ENCODE measurements around the gene CLDN20.
A peak's percentile ranks its signal among the peaks of the same experiment; 100 is the strongest.
"Not testable (repeated sequence)": the region's sequence is repeated elsewhere in the genome, so short reads cannot be mapped to it uniquely, and the experiment has no call there.

Gene CLDN20

DNA sequence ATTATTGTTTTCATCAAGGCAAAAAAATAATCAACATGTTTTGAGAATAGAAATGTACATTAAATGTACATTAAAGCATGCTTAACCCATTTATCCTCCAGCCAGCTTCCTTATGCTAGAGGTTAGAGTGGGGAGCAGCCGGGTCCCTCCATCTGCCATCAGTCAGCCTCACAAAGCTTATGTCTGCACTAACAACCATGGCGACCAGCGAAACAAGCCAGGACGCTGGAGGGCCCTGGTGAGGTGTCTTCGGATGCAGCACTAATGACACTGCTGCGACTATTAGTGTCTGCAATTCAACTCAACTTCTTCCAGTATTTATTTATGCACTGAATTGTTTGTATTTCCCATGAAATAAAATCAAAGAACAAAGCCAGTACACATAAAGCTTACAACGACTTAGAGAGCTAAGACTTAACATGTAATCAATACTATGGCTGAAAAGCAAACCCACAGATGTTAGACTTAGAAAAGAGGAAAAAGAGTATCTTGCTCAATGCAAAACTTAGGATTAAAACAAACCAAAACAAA, 6.8 kb downstream of the CLDN20 start:
- no peak for DNase-seq (ENCODE audit: low spot score)

DNA sequence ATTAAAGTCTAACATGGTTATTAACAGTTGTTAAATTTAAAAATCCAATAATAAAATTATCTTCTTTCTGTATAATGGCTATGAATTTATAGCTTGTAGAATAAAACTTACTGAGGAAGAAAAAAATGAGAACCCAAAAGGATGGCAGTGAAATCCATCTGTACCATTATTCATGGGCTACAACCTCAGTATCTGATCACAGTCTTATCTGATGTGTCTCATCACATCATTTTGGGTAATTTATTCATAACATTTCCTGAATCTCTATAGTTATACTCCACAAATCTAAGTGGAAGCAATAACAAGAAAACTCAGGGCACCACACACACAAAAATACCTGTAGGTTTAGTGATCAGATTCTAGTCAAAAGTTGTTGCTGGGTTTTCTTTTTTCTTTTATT, 7.3 kb downstream of the CLDN20 start:
- DNase-seq (ENCODE audit: low spot score), result no peak

DNA sequence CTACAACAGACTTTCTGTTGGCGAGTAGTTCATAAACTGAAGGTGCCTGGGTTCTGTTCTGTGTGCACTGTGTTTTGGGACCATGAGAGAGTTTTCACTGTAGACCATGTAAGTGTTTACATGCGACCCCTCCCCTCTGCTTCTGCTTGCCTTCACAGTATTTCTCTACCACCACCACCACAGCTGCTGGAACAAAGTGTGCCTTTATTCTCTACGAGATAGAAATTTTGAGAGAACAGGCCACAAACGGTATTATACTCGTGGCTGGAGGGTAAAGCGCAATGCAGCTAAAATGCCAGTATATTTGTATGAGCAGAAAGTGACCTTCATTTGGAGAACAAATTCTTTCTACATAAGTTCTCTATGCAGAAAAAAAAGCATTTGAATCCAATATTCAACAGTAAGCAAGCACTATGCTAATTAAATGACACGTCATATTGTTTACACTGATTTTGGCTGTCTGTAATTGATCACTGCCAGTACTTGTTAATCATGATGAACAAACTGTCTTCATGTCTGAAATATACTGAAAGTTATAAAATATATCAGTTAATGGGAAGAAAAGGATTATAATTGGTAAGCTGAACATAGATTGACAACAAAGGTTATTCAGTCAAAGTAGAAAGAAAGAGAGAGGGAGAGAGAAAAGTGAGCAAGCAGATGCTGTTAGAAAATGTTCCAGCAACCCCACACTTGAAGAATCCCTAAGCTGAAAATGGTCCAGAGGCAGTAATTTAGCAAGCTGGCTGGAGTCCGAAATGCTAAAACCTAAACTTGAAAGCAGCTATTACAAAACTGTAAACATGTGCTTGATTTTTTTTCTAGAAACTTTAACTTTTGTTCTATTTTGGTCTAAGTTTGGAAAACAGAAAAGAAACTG, 8.8 kb downstream of the CLDN20 start:
- DNase-seq (ENCODE audit: low spot score), result no peak

DNA sequence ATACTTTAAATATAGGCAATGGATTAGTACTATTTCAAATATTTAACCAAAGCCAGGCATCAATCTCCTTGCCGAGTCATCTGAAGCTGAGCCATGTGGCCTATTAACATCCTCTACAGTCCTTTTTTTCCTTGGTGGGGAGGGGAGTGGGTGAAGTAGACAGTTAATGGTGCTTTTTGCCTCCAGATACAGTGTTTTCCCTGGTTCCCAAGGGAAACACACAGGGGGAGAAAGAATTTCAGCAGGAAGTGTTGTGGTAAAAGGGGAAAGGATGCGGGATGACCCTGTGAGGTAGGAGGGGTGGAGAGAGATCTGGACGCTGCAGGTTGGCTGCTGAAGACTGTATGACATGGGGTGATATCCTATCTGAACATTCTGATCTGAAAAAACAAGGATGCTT, 9.6 kb downstream of the CLDN20 start:
- peak; percentile 15 for DNase-seq (ENCODE audit: low spot score)

DNA sequence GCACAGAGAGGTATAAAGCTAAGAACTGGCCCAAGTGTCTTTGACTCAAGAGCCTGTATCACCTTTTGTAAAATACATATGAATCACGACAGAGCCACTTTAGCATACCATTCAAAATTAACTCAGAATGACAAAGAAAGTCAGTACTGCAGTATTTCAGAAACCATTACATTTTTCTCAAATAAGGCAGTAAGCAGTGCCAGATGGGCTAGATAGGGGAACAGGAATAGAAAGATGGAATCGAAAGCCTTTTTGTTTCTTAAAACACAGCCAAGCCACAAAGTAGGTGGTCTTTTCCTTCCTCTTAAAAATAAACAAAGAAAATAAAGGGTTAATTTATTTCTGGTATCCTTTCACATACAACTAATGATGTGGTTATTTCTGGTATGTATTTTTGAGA, 10.3 kb downstream of the CLDN20 start:
- no peak for DNase-seq (ENCODE audit: low spot score)

DNA sequence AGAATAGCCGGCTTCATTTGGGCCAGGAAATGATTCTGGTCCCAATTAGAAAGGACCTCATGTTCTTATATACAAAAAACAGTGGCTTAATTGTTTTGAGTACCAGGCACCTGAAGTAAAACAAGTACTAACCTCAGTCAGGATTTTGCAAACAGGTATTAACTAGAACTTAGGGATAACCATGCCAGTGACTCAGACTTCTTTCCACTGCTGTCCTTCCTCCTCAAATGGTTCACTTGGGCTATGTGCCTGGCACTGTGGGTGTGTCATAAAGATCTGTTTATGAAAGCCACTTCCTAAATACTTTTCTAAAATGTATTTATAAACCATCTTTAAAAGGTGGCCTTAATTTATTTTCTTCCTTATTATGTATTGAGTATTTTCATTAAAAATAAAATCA, 10.7 kb downstream of the CLDN20 start:
- peak; percentile 26 for DNase-seq (ENCODE audit: low spot score)

DNA sequence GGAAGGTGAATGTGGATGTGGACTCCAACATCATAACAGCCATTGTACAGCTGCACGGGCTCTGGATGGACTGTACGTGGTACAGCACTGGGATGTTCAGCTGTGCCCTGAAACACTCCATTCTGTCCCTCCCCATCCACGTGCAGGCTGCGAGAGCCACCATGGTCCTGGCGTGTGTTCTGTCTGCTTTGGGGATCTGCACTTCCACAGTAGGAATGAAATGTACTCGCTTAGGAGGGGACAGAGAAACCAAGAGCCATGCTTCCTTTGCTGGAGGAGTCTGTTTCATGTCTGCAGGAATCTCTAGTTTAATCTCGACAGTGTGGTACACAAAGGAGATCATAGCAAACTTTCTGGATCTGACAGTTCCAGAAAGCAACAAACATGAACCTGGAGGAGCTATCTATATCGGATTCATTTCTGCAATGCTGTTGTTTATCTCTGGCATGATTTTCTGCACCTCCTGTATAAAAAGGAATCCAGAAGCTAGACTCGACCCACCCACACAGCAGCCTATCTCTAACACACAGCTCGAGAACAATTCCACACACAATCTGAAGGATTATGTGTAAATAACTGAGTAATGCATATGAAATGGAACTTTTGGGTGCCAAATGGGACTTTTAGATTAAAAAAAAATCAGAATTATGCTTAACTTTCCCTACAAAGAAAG, 12.1 kb downstream of the CLDN20 start:
- DNase-seq (ENCODE audit: low spot score), result peak; percentile 13

DNA sequence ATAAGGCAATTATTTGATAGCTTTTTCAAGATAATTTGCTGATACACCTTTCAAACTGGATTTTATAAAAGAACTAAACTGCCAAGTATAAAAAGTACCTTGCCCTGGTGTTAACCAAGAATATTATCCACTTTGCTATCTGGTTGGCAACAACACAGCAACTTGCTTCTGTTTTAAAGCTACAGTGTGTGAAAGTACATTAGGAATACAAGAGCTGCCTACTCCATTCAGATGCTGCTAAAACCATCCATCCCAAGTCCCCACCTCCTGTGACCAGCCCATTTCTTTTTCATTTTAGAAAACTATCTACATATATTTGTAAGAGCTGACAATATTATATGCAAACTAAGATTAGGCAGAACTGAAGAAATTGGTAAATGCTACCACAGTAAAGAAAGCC, 12.8 kb downstream of the CLDN20 start:
- no peak for DNase-seq (ENCODE audit: low spot score)

DNA sequence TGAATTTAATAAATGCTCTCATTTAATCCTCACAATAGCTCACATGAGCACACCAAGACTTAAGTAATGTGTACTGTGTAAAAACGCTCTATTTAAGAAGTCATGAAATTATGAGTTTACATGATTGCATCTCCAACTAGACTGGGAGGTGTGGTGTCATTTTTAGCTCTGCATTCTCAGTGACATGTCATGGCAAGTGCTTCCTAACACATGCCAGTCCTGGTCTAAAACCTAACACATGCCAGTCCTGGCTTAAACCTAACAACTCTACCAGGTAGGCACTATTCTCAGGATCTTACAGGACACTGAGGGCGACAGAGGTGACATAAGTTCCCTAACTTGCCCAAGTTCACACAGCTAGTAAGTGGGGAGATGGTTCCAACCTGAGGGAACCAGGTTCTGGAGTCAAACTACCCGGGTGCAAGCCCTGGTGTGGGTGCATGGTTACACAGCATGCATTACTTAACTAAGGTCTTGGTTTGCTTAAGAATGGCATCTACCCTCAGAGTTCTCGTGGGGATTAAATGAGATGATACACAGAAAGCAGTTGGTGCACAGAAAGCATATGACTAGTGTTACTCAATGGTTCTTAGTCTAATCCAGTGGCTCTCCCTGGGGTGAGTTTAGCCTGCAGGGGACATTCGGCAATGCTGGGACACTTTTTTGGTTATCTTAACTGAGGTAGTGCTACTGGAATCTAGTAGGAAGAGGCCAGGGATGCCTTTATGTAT, 14.7 kb downstream of the CLDN20 start:
- no peak for DNase-seq (ENCODE audit: low spot score)

DNA sequence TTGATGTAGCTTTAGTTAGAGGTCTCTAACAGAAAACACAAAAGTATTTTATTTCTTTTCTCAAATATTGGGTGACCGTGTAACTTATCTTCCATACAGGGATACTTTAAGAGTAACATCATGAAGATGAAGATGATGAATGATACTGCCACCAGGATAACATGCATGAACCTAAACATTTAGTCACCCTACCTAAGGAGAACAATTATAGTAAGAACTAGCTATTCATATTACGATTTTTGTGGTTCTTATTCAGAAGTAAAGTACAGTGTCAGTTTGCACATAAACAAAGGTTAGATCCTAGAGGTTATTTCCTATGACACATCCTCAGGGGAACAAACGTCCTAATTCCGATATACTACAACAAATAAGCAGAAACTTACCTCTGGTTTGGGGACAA, 21.0 kb downstream of the CLDN20 start:
- DNase-seq (ENCODE audit: low spot score), result no peak

DNA sequence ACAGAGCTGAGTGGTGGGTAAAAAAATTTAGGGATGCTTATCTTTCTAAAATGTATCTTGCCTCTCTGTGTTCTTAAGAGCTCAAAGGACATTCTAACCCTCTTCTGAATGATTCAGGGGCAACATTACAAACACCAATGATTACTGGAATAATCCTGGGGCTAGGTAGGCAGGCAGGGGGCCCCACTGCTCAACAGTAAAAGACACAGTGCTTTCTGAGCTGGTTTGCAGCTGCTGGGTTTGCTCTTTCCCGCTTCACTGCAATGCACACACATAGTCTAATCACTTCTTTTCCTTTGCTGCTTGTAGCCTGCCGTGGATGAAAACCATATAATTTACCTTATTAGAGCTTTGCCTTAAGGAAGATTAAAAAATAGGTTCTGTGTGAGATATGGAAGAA, 23.9 kb downstream of the CLDN20 start:
- no peak for DNase-seq (ENCODE audit: low spot score)

DNA sequence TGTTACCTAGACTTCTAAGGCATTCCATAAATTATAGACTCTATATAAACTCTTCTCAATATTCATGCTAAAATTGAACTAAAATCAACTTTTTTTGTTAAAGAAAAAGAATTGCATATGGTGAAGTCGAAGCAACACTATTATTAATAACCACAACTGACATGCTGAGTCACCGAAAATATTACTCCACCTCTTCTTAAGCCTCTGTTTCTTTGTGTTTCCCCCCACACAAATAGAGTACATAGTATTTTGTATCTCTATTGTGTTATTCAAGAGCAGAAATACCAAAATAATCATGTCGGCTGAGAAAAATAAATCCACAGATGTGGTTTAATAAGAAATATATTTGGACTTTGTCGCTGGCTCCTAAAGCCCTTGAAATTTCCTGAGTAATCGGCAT, 26.7 kb downstream of the CLDN20 start:
- no peak for DNase-seq (ENCODE audit: low spot score)

DNA sequence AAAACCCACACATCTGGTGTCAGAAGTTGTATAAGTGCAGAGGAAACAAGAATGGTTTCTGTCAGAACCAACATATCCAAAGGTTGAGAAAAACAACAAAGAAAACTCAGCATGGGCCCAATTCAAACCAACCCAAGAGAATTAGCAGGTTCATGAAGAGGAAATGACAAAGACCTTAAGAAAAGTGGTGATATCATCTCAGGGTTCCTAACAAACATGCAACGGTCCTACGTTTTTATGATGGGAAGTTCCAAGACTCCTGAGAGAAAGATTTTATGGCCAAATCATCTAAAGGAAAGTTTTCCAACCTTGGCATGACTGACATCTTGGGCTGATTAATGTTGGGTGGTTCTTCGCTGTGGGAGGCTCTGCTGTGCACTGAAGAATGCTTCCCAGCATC, 27.5 kb downstream of the CLDN20 start:
- no peak for DNase-seq (ENCODE audit: low spot score)

DNA sequence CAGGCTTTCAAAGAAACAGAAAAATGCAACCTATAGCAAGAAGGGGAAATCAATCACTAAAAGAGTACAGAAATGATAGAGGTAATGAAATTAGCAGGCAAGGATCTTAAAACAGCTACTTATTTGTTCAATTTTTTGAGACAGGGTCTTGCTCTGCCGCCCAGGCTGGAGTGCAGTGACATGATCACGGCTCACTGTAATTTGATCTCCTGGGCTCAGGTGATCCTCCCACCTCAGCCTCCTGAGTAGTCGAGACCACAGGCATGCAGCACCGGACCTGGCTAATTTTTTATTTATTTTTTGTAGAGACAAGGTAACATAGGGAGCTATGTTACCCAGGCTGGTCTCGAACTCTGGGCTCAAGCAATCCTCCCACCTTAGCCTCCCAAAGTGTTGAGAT, 28.9 kb downstream of the CLDN20 start:
- DNase-seq (ENCODE audit: low spot score), result no peak

DNA sequence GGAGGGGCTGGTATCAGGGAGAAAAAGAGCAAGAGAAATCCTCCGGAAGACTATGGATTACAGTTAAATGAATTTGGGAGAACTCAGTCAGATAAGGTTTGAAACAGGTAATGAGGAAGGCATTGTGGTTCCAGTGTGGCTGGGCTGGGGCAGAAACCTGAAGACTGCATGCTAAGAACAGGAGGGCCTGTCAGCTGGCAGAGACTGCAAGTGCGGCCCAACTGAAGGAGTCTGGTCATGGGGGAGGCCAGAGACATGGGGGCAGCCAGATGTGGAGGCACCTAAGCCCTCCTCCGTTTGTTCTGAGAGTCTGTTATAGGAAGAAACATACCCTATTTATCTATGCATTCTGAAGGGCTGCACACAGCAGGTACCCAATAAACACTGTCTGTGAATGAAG, 33.9 kb downstream of the CLDN20 start:
- DNase-seq (ENCODE audit: low spot score), result no peak

DNA sequence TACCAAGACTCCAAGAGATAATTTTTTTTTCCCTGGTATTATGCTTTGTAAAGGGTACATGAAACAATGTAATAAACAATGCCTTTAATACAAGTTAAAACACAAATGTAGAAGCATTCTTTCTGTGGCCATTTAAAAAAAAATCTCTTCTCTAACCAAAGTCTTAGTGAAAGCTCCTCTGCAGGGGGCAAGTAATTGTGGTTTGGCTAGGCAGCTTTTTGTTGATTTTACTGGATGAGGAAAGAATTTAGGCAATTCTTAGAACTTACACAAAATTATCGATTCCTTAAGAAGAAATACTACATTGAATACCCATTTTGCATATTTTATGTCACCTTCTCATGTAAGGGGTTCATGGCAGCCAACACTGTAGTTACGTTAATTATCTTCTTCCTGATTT, 38.1 kb downstream of the CLDN20 start:
- DNase-seq (ENCODE audit: low spot score), result no peak

DNA sequence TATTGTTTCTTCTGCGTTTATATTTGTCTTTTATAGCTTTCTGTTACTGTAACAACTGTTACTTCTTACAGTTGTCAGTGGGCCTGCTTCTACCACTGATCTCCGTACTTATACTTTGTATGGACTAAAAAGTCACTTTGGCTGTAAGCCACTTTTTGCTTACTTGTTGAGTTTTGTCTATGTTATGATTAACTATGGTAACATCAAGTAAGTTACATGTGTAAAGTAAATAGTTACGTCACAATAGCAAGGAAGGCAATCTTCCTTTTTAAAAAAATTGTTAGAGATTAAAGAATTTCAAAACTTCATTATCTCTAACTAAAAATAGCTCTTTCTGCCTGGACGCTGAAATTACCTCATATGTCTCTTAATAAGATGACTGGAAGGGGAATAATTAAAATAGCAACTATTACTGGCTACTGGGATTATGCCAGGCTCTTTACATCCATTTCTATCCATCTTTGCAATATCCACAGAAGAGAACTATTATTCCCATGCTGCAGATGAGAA, 39.6 kb downstream of the CLDN20 start:
- no peak for DNase-seq (ENCODE audit: low spot score)

DNA sequence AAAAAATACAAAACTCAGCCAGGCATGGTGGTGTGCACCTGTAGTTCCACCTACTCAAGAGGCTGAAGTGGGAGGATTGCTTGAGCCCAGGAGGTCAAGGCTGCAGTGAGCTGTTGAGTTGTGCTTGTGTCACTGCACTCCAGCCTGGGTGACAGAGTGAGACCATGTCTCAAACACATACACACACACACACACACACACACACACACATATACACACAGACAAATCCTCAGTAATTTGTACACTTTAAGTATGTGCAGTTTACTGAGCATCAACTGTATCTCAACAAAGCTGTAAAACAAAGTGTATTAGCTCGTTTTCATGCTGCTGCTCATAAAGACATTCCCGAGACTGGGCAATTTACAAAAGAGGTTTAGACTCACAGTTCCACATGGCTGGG, 43.1 kb downstream of the CLDN20 start:
- DNase-seq (ENCODE audit: low spot score), result no peak

DNA sequence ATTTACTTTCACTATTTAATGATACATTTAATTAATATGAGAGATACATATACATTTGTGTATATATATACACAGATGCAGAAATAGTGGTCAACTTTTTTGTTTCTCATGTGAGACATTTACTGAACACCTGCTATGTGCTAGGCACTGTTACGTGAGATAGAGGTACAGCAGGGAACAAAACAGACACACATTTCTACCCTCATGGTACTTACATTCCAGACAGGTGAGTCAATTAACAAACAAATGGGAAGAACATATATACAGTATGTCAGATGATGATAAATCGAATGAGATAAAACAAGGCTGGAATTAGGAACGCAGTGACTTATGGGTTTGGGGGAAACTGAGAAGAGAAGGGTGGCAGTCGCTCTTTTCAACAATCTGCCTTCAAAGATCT, 45.3 kb downstream of the CLDN20 start:
- DNase-seq (ENCODE audit: low spot score), result no peak

DNA sequence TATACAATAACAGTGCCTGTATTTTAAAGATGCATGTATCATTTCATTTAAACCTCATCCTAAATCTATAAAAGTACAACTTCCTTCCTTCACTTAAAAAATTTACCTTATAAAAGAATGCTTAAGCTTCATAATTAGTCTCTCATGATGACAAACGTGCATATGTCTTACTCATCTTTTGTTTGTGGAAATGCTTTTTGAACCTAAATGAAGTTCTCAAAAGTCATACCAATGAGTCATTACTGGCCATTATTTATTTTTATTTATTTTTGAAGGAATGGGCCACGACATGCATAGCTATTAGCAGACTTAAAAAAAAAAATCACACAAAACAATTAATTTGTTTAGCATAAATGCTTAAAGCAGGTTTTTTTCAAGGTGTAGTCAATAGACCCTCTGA, 46.8 kb downstream of the CLDN20 start:
- no peak for DNase-seq (ENCODE audit: low spot score)

DNA sequence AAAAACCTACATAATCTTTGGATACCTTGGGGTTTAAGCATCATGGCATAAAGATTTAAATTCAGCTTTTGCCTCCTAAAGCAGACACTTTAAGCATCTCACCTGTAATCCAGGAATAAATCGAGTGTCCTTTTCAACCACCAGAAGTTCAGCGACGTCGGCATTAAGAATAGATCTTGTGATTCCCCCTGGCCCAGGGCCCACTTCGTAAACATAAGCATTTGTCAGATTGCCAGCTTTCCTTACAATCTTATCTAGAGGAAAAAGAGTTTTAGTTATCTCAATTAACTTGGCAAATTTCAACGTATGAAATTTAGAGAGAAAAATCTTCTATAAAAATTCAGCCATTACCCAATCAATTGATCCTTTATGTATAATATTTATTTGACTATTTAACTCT, 47.3 kb downstream of the CLDN20 start:
- no peak for DNase-seq (ENCODE audit: low spot score)

DNA sequence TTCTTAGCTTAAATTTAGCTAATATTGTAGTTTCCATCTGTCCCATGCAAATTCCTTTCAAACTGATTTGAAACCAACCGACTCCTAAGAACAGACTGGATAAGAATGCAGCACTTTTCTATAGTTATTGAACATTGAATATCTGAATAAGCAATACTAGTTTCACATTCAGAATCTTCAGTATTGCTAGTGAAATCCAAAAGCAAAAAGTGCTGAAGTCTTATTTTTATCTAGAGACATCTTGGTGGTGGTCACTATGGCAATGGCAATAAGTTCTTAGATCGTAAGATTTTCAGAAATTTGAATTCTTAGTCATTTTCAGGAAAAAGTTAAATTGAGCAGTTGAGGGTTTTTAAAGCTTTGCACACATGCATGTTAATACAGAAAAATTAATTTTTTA, 47.8 kb downstream of the CLDN20 start:
- DNase-seq (ENCODE audit: low spot score), result no peak

DNA sequence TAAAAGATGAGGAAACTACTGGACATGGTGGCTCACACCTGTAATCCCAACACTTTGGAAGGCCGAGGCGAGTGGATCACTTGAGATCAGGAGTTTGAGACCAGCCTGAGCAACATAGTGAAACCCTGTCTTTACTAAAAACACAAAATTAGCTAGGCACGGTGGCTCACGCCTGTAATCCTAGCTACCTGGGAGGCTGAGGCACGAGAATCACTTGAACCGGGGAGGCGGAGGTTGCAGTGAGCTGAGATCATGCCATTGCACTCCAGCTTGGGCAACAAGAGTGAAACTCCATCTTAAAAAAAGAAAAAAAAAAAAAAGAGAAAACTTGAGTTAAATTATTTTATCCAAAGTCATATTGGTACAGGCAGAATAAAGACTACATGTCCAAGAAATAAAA, 49.1 kb downstream of the CLDN20 start:
- DNase-seq (ENCODE audit: low spot score), result not testable (repeated sequence)
